Measurements from ENCODE around the gene MRPL49. TPM values are rescaled to one million over a fixed set of nuclear protein-coding genes. Genes with fewer than 3 reads are reported as not detected.

Gene MRPL49
- total and polyA plus RNA-seq, 9 of the 15 experiments (the other 6 are each of a cell fraction or from before 2014, with no cell fraction given) = 74.3 to 132 (median 91.2) TPM

GRCh38 chr11:65116370-65117205 lies 5.5 kb upstream of the MRPL49 start (continued):
- TF ChIP-seq, protein P1, sequence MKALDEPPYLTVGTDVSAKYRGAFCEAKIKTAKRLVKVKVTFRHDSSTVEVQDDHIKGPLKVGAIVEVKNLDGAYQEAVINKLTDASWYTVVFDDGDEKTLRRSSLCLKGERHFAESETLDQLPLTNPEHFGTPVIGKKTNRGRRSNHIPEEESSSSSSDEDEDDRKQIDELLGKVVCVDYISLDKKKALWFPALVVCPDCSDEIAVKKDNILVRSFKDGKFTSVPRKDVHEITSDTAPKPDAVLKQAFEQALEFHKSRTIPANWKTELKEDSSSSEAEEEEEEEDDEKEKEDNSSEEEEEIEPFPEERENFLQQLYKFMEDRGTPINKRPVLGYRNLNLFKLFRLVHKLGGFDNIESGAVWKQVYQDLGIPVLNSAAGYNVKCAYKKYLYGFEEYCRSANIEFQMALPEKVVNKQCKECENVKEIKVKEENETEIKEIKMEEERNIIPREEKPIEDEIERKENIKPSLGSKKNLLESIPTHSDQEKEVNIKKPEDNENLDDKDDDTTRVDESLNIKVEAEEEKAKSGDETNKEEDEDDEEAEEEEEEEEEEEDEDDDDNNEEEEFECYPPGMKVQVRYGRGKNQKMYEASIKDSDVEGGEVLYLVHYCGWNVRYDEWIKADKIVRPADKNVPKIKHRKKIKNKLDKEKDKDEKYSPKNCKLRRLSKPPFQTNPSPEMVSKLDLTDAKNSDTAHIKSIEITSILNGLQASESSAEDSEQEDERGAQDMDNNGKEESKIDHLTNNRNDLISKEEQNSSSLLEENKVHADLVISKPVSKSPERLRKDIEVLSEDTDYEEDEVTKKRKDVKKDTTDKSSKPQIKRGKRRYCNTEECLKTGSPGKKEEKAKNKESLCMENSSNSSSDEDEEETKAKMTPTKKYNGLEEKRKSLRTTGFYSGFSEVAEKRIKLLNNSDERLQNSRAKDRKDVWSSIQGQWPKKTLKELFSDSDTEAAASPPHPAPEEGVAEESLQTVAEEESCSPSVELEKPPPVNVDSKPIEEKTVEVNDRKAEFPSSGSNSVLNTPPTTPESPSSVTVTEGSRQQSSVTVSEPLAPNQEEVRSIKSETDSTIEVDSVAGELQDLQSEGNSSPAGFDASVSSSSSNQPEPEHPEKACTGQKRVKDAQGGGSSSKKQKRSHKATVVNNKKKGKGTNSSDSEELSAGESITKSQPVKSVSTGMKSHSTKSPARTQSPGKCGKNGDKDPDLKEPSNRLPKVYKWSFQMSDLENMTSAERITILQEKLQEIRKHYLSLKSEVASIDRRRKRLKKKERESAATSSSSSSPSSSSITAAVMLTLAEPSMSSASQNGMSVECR (CRISPR knock-in tag; IDR thresholded peaks at IDR 0.05) = peak; percentile 8
- TF ChIP-seq ZBED1 (IDR thresholded peaks at IDR 0.05) (no peak), STAT5B (CRISPR knock-in tag; IDR thresholded peaks at IDR 0.05) (no peak), MTA1 (IDR thresholded peaks at IDR 0.05; ENCODE audit: borderline replicate concordance) (no peak), SMARCB1 (IDR thresholded peaks at IDR 0.05; ENCODE audit: insufficient read length, low read depth) (no peak), MBD2 (IDR thresholded peaks at IDR 0.05; ENCODE audit: borderline replicate concordance, low read depth) (no peak), PCBP1 (IDR thresholded peaks at IDR 0.05; ENCODE audit: low read depth, low read length, poor library complexity, severe bottlenecking) (no peak), ETV6 (IDR thresholded peaks at IDR 0.05; ENCODE audit: borderline replicate concordance in 1 of 2, low read depth in 2 of 2, low read length in 1 of 2) (no peak), ETV6 (CRISPR knock-in tag; IDR thresholded peaks at IDR 0.05; ENCODE audit: borderline replicate concordance) (peak; percentile 80; the same call in 1 of the 2 replicates), HNRNPL (IDR thresholded peaks at IDR 0.05; ENCODE audit: low read depth, low read length) (peak; percentile 73; the same call in 1 of the 2 replicates), ZNF592 (IDR thresholded peaks at IDR 0.05) (0 out of 2 replicates have a peak, but pooled peaks have one; percentile 61), NONO (IDR thresholded peaks at IDR 0.05; ENCODE audit: low read depth in 2 of 2, low read length in 1 of 2) (no peak)
- TF ChIP-seq, protein P2, sequence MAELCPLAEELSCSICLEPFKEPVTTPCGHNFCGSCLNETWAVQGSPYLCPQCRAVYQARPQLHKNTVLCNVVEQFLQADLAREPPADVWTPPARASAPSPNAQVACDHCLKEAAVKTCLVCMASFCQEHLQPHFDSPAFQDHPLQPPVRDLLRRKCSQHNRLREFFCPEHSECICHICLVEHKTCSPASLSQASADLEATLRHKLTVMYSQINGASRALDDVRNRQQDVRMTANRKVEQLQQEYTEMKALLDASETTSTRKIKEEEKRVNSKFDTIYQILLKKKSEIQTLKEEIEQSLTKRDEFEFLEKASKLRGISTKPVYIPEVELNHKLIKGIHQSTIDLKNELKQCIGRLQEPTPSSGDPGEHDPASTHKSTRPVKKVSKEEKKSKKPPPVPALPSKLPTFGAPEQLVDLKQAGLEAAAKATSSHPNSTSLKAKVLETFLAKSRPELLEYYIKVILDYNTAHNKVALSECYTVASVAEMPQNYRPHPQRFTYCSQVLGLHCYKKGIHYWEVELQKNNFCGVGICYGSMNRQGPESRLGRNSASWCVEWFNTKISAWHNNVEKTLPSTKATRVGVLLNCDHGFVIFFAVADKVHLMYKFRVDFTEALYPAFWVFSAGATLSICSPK (IDR thresholded peaks at IDR 0.05; ENCODE audit: borderline replicate concordance) = no peak
- TF ChIP-seq, protein P3, sequence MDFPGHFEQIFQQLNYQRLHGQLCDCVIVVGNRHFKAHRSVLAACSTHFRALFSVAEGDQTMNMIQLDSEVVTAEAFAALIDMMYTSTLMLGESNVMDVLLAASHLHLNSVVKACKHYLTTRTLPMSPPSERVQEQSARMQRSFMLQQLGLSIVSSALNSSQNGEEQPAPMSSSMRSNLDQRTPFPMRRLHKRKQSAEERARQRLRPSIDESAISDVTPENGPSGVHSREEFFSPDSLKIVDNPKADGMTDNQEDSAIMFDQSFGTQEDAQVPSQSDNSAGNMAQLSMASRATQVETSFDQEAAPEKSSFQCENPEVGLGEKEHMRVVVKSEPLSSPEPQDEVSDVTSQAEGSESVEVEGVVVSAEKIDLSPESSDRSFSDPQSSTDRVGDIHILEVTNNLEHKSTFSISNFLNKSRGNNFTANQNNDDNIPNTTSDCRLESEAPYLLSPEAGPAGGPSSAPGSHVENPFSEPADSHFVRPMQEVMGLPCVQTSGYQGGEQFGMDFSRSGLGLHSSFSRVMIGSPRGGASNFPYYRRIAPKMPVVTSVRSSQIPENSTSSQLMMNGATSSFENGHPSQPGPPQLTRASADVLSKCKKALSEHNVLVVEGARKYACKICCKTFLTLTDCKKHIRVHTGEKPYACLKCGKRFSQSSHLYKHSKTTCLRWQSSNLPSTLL (IDR thresholded peaks at IDR 0.05) = no peak
